T-helper 9 cell (primary cell): ENCODE measurements around the gene FGF11.
"Not testable (repeated sequence)": the region's sequence is repeated elsewhere in the genome, so short reads cannot be mapped to it uniquely, and the experiment has no call there.

Experiments
- DNase-seq: peaks from one replicate; pipeline ENCODE4 v3.0.0-alpha.2; 2020

Gene FGF11

GRCh38 chr17:7481842-7482741, 42.8 kb downstream of the FGF11 start:
- DNase-seq: not testable (repeated sequence)

GRCh38 chr17:7482742-7483088, 43.4 kb downstream of the FGF11 start:
- DNase-seq: not testable (repeated sequence)

DNA sequence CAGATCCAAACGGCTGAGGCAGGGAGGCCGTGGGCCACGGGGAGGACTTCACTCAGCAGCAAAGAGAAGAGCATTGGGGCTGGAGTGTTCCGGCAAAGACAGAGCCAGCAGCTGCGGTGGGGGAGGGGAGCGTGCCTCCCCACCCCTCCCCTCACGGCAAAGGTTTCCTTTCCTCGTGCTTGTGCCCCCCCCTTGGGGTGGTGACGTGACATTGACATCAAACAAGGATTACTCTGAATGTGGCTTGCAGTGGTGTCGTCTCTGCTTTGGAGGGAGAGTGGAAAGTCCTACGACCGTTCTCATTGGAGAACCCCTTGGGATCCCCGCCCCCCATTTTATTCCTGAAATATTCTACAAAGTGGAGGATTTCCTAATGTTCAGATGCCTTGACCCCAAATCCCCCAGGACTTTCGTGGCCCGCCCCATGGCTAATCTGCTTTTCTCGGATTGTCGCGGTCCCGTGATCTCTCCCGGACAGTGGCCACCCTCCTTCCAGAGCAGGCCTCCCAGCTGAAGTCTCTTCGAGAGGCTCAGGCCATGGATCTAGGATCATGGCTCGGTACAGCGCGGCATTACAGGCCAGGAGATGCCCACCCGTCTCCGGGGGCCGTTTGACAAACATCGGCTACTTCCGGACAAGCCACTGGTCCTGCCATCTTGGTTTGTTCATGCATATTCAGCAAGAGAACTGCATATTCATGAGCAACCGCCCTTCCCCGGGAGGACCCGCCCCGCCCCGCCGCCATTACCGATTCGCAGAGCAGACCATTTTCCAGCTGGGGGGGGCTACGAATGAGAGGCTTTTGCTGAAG, 44.1 kb downstream of the FGF11 start:
- DNase-seq: peak; percentile 90

- peak; percentile 98 for DNase-seq
These were observed 45.0 kb downstream of the FGF11 start, which contains the start of gene POLR2A for GRCh38 chr17:7484067-7484918. TSS of gene POLR2A (plus strand) at chr17:7484366.

DNA sequence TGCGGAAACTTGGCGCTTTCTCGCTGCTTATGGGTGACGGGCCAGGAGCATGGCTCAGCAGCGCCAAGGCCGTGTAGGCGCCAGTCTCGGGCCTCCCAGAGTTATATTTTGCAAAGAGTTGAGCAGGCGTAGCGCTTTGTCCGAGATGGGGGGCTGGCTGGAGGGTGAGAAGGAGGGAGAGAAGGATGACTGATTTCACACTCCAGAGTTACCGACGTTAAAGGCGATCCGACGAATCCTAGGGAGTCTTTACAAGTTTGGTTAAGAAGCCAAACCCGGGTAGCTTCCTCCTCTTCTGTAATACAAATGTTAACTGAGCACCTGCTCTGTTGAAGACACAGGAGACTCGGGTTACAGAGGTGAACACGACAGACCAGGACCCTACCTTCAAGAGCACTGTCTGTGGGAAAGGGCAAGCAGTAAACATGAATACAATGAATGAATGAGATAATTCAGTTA, 45.6 kb downstream of the FGF11 start:
- DNase-seq: no peak

DNA sequence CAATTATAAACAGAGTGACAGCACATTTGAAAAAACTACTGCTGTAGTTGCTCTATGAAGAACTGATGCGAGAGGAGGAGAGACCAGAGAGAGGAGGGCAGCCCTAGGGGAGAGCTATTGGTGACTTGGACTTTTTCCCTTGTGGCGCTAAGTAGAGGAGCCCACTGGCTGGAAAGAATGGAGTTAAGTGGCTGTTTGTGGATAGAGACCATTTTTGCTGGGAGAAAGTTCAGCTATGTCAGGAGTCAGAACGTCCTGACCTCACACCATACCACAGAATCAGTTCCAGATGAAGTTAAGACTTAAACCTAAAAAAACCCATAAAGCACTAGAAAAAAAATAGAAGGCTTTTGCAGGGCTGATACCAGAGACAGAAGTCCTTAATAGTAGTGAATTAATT, 46.9 kb downstream of the FGF11 start:
- no peak for DNase-seq

DNA sequence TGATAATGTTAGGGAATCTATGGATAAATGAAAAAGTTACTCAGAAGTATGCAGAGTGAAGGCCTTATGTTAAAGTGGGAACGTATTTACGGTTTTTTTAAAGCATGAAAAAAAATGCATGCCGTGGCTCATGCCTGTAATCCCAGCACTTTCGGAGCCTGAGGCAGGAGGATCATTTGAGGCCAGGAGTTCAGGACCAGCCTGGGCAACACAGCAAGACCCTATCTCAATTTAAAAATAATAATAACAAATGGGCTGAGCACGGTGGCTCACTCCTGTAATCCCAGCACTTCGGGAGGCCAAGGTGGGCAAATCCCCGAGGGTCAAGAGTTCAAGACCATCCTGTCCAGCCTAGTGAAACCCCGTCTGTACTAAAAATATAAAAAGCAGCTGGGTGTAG, 50.8 kb downstream of the FGF11 start:
- no peak for DNase-seq

GRCh38 chr17:7491583-7491982, 52.3 kb downstream of the FGF11 start:
- no peak for DNase-seq

DNA sequence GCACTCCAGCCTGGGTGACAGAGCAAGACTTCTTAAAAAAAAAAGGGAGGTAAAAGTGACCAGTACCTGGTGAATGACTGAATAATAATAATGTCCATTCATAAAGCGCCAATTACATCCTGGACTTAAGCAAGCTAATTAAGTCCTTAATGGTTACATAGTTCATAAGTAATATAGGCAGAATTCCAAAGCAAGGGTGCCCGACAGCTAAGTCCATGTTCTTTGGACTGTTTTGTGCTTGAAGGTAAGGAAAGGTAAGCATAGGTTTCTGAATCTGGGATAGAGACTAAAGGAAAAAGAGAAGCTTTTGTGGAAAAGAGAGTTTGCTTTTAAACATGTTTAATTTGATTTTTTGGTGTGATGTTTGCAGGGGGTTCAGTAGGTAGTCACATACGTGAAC, 54.6 kb downstream of the FGF11 start:
- no peak for DNase-seq
